A673 (cell line): ENCODE data around the gene NUTM1. TPM values are rescaled to one million over a fixed set of nuclear protein-coding genes. Genes with fewer than 3 reads are reported as not detected.

Experiments
- BruUV-seq: library from RNA; stranded (reverse); fragments of 400-500 nt; replicated peaks from 2 replicates; lab custom pipeline; 2021; lab: Mats Ljungman, UMichigan
- CTCF ChIA-PET: fragments of 300-600 bp; sonication (Branson Sonifier 250); formaldehyde crosslinking; loops from one replicate; lab custom pipeline; 2022; ENCODE audit warnings: antibody characterized with exemption; lab: Charles Lee
- POLR2A ChIA-PET: fragments of 300-600 bp; sonication (Branson Sonifier 250); formaldehyde crosslinking; loops from one replicate; lab custom pipeline; 2022; ENCODE audit warnings: antibody characterized with exemption; ENCODE audit not compliant: low non-redundant PET; lab: Charles Lee
- DNase-seq: peaks from one replicate; pipeline ENCODE4 v3.0.0-alpha.2; 2015; ENCODE audit warnings: low spot score
- H3K27ac ChIP-seq: fragments of 200-600 bp; sonication (generic); 2 replicates; pipeline ENCODE4 v1.5.1; 2016; ENCODE audit warnings: mixed run types, low read depth, mild to moderate bottlenecking, mixed read lengths, antibody characterized with exemption, low read length; ENCODE audit not compliant: poor library complexity, severe bottlenecking
- H3K27me3 ChIP-seq: fragments of 200-600 bp; sonication (generic); replicated peaks from 2 replicates; pipeline ENCODE4 v1.6.1; 2017; ENCODE audit warnings: mixed run types, low read depth, mild to moderate bottlenecking, mixed read lengths, antibody characterized with exemption, low read length; ENCODE audit not compliant: insufficient read depth, poor library complexity
- H3K36me3 ChIP-seq: fragments of 200-600 bp; sonication (generic); 2 replicates; pipeline ENCODE4 v1.6.1; 2016; ENCODE audit warnings: mixed run types, mild to moderate bottlenecking, mixed read lengths, antibody characterized with exemption, low read length; ENCODE audit not compliant: insufficient read depth, poor library complexity, severe bottlenecking
- H3K4me1 ChIP-seq: fragments of 200-600 bp; sonication (generic); 2 replicates; pipeline ENCODE4 v1.6.1; 2017; ENCODE audit warnings: mixed run types, mild to moderate bottlenecking, mixed read lengths, antibody characterized with exemption, low read length; ENCODE audit not compliant: insufficient read depth, poor library complexity, severe bottlenecking
- H3K4me3 ChIP-seq: fragments of 200-600 bp; sonication (generic); 2 replicates; pipeline ENCODE4 v1.5.1; 2016; ENCODE audit warnings: low read depth, mixed run types, mild to moderate bottlenecking, mixed read lengths, low read length; ENCODE audit not compliant: poor library complexity, severe bottlenecking
- H3K9me3 ChIP-seq: fragments of 200-600 bp; sonication (generic); 2 replicates; pipeline ENCODE4 v1.6.1; 2016; ENCODE audit warnings: mixed run types, low read depth, mild to moderate bottlenecking, mixed read lengths, antibody characterized with exemption, low read length; ENCODE audit not compliant: poor library complexity, severe bottlenecking
- EZH2 ChIP-seq: fragments of 200-600 bp; sonication (generic); IDR thresholded peaks from 2 replicates; pipeline ENCODE4 v1.6.1; 2017; ENCODE audit warnings: borderline replicate concordance, low read depth, mild to moderate bottlenecking, mixed read lengths, antibody characterized with exemption, low read length; ENCODE audit not compliant: poor library complexity, severe bottlenecking
- intact Hi-C: fragments of 100-400 bp; cut with micrococcal nuclease; formaldehyde crosslinking; loops from one replicate; pipeline ENCODE4 v1.10.0; 2022; ENCODE audit not compliant: unreplicated experiment
- total RNA-seq: library from RNA; stranded (reverse); gene quantifications from 2 replicates; pipeline ENCODE4 v1.2.3, GENCODE V29; 2021
- TF ChIP-seq, protein P1 (sequence below): fragments of 300-800, 200-600 bp; sonication (generic); conservative IDR thresholded peaks from 2 replicates; pipeline ENCODE4 v1.5.1; 2017; ENCODE audit warnings: low read depth, mild to moderate bottlenecking, antibody characterized with exemption, low read length, moderate library complexity, mixed read lengths

Gene NUTM1
- total RNA-seq, 1 experiment from 2014 or later = not detected

DNA sequence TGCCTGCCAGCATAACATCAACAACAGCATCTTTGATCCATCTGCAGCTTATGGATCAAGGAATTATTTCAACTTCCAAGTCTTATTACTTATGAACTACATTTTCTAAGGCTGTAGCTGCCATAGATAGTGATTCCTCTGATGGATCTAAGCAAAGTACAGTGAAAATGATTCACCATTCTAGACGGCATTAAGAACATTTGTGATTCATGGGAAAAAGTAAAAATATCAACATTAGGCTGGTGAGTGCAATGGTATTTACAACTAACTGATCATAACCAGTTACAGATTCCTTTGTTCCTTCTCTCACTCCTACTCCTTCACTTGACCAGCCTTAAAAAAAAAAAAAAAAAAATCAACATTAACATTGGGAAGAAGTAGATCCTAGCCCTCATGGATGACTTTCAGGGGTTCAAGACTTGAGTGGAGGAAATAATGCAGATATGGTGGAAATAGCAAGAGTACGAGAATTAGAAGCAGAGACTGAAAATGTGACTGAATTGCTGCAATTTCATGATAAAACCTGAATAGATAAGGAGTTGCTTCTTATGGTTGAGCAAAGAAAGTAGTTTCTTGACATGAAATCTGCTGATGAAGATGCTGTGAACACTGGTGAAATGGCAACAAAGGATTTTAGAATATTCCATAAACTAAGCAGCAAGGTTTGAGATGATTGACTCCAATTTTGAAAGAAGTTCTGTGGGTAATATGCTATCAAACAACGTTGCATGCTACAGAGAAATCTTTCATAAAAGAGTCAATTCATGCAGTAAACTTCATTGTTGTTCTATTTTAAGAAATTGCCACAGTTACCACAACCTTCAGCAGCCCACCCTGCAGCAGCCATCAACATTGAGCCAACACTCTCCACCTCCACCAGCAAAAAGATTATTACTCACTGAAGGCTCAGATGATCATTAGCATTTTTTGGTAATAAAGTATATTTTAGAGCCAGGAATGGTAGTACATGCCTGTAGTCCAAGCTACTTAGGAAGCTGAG, 28.3 kb upstream of the NUTM1 start:
- Histone ChIP-seq H3K4me3 (no peak overlapping the region), H3K27me3 (no peaks in the 10 kb centered on the region), H3K36me3 (no peaks in the 10 kb centered on the region), H3K4me1 (peaks cover 6% of the 10 kb centered on the region), H3K9me3 (no peaks in the 10 kb centered on the region), H3K27ac (no peak overlapping the region)
- no peak for TF ChIP-seq EZH2
- TF ChIP-seq, protein P1, sequence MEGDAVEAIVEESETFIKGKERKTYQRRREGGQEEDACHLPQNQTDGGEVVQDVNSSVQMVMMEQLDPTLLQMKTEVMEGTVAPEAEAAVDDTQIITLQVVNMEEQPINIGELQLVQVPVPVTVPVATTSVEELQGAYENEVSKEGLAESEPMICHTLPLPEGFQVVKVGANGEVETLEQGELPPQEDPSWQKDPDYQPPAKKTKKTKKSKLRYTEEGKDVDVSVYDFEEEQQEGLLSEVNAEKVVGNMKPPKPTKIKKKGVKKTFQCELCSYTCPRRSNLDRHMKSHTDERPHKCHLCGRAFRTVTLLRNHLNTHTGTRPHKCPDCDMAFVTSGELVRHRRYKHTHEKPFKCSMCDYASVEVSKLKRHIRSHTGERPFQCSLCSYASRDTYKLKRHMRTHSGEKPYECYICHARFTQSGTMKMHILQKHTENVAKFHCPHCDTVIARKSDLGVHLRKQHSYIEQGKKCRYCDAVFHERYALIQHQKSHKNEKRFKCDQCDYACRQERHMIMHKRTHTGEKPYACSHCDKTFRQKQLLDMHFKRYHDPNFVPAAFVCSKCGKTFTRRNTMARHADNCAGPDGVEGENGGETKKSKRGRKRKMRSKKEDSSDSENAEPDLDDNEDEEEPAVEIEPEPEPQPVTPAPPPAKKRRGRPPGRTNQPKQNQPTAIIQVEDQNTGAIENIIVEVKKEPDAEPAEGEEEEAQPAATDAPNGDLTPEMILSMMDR = no peak
- DNase-seq = no peak
- intact Hi-C loops = no loop called here
- BruUV-seq = no TSS peak
- ChIA-PET POLR2A (interaction anchor here (0.6 kb wide), 1 partner anchor 39 kb away, joined by 4 read pairs; no protein-coding TSS in a partner anchor), CTCF (interaction anchor here (0.6 to 0.7 kb wide), 2 partner anchors 17 to 46 kb away, joined by 3 to 4 read pairs; no protein-coding TSS in a partner anchor)

- POLR2A ChIA-PET = interaction anchor here (0.6 kb wide), 1 partner anchor 24 kb away, joined by 11 read pairs; the partner anchor contains the start of gene NOP10
These were observed 24.6 kb upstream of the NUTM1 start for GRCh38 chr15:34318277-34319079.

GRCh38 chr15:34323217-34323616, 19.9 kb upstream of the NUTM1 start:
- BruUV-seq = no TSS peak
- no peaks in the 10 kb centered on the region for H3K9me3 ChIP-seq
- H3K4me1 ChIP-seq = peaks cover 6% of the 10 kb centered on the region
- POLR2A ChIA-PET = no interaction called here
- CTCF ChIA-PET = no interaction called here
- no peak overlapping the region for H3K4me3 ChIP-seq
- TF ChIP-seq, protein P1 = no peak
- TF ChIP-seq EZH2 = no peak
- intact Hi-C loops = no loop called here
- no peaks in the 10 kb centered on the region for H3K36me3 ChIP-seq
- H3K27ac ChIP-seq = no peak overlapping the region
- H3K27me3 ChIP-seq = no peaks in the 10 kb centered on the region
- no peak for DNase-seq

More at GRCh38 chr15:34318277-34319079, 24.6 kb upstream of the NUTM1 start:
- TF ChIP-seq, protein P1 = no peak
- no peak for TF ChIP-seq EZH2
- DNase-seq = peak; percentile 79
- intact Hi-C loops = no loop called here
- H3K9me3 ChIP-seq = no peaks in the 10 kb centered on the region
- H3K4me3 ChIP-seq = peak overlapping the region; percentile 50
- BruUV-seq = TSS peak; percentile 73
- H3K27ac ChIP-seq = peak overlapping the region; percentile 51
- peaks cover 6% of the 10 kb centered on the region for H3K4me1 ChIP-seq
- H3K27me3 ChIP-seq = no peaks in the 10 kb centered on the region
- no peaks in the 10 kb centered on the region for H3K36me3 ChIP-seq
- CTCF ChIA-PET = no interaction called here
